ENCODE results near the gene JDP2.
"Not testable (repeated sequence)": the region's sequence is repeated elsewhere in the genome, so short reads cannot be mapped to it uniquely, and the experiment has no call there.

The JDP2 gene

GRCh38 chr14:75427482-75428229 is at the start of gene JDP2:
Gene JDP2, plus strand, starts transcription at chr14:75428022. Its CDS starts 9,899 bp downstream, at chr14:75437921.
- DNase-seq = peak; percentile 42

GRCh38 chr14:75379246-75379929 is 48.4 kb upstream of the JDP2 start:
- DNase-seq = no peak

GRCh38 chr14:75379930-75380270 is 47.9 kb upstream of the JDP2 start:
- DNase-seq = no peak

GRCh38 chr14:75380656-75381055 is 47.2 kb upstream of the JDP2 start:
- no peak for DNase-seq

GRCh38 chr14:75381642-75382041 is 46.2 kb upstream of the JDP2 start:
- DNase-seq = no peak

GRCh38 chr14:75383219-75383618 is 44.6 kb upstream of the JDP2 start:
- DNase-seq = not testable (repeated sequence)

GRCh38 chr14:75383721-75384120 is 44.1 kb upstream of the JDP2 start:
- no peak for DNase-seq

- no peak for DNase-seq
Measured at GRCh38 chr14:75389679-75390078, 38.1 kb upstream of the JDP2 start.

GRCh38 chr14:75390183-75390582 is 37.6 kb upstream of the JDP2 start:
- DNase-seq = no peak

- DNase-seq = no peak
Measured at GRCh38 chr14:75391953-75392352, 35.9 kb upstream of the JDP2 start.

- DNase-seq = no peak
Measured at GRCh38 chr14:75392686-75393641, 34.9 kb upstream of the JDP2 start.

GRCh38 chr14:75393794-75394193 is 34.0 kb upstream of the JDP2 start:
- DNase-seq = no peak

- DNase-seq = no peak
Measured at GRCh38 chr14:75395862-75396261, 32.0 kb upstream of the JDP2 start.

GRCh38 chr14:75399321-75399720 is 28.5 kb upstream of the JDP2 start:
- no peak for DNase-seq

GRCh38 chr14:75399843-75400775 is 27.7 kb upstream of the JDP2 start:
- no peak for DNase-seq

- DNase-seq = no peak
Measured at GRCh38 chr14:75401361-75401760, 26.5 kb upstream of the JDP2 start.

- DNase-seq = no peak
Measured at GRCh38 chr14:75402867-75403413, 24.9 kb upstream of the JDP2 start.

GRCh38 chr14:75404847-75405246 is 23.0 kb upstream of the JDP2 start:
- DNase-seq = no peak

- DNase-seq = no peak
Measured at GRCh38 chr14:75406102-75406501, 21.7 kb upstream of the JDP2 start.

GRCh38 chr14:75406856-75407255 is 21.0 kb upstream of the JDP2 start:
- DNase-seq = no peak

GRCh38 chr14:75409316-75410205 is 18.3 kb upstream of the JDP2 start:
- DNase-seq = no peak

Measured in CD4-positive, alpha-beta T cell treated with Interleukin-21 for 1 hour (primary cell).